Coronary artery (tissue), 2 donors: ENCODE measurements around the gene OLIG1.

Experiments used
- DNase-seq: peaks from one replicate; pipeline ENCODE4 v3.0.0-alpha.2; 2017; ENCODE audit warnings: low spot score
- H3K27ac ChIP-seq, 2 donors: fragments of 200-600 bp; sonication (generic); one replicate each; pipeline ENCODE4 v1.5.1; 2016 to 2019
- H3K4me3 ChIP-seq: fragments of 200-600 bp; sonication (generic); 2 replicates; pipeline ENCODE4 v1.5.1; 2016; ENCODE audit warnings: mild to moderate bottlenecking, moderate library complexity
- TF ChIP-seq, protein P1 (sequence below): fragments of 200-600 bp; sonication (generic); IDR thresholded peaks from one replicate; pipeline ENCODE4 v1.5.1; 2019; ENCODE audit warnings: antibody characterized with exemption

The OLIG1 gene

DNA sequence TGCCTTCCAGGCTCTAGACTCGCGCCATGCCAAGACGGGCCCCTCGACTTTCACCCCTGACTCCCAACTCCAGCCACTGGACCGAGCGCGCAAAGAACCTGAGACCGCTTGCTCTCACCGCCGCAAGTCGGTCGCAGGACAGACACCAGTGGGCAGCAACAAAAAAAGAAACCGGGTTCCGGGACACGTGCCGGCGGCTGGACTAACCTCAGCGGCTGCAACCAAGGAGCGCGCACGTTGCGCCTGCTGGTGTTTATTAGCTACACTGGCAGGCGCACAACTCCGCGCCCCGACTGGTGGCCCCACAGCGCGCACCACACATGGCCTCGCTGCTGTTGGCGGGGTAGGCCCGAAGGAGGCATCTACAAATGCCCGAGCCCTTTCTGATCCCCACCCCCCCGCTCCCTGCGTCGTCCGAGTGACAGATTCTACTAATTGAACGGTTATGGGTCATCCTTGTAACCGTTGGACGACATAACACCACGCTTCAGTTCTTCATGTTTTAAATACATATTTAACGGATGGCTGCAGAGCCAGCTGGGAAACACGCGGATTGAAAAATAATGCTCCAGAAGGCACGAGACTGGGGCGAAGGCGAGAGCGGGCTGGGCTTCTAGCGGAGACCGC lies 46.3 kb upstream of the OLIG1 start:
- DNase-seq: peak; percentile 52
- TF ChIP-seq, protein P1, sequence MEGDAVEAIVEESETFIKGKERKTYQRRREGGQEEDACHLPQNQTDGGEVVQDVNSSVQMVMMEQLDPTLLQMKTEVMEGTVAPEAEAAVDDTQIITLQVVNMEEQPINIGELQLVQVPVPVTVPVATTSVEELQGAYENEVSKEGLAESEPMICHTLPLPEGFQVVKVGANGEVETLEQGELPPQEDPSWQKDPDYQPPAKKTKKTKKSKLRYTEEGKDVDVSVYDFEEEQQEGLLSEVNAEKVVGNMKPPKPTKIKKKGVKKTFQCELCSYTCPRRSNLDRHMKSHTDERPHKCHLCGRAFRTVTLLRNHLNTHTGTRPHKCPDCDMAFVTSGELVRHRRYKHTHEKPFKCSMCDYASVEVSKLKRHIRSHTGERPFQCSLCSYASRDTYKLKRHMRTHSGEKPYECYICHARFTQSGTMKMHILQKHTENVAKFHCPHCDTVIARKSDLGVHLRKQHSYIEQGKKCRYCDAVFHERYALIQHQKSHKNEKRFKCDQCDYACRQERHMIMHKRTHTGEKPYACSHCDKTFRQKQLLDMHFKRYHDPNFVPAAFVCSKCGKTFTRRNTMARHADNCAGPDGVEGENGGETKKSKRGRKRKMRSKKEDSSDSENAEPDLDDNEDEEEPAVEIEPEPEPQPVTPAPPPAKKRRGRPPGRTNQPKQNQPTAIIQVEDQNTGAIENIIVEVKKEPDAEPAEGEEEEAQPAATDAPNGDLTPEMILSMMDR: no peak
- H3K4me3 ChIP-seq: peak overlapping the region; percentile 14
- no peak overlapping the region for H3K27ac ChIP-seq

DNA sequence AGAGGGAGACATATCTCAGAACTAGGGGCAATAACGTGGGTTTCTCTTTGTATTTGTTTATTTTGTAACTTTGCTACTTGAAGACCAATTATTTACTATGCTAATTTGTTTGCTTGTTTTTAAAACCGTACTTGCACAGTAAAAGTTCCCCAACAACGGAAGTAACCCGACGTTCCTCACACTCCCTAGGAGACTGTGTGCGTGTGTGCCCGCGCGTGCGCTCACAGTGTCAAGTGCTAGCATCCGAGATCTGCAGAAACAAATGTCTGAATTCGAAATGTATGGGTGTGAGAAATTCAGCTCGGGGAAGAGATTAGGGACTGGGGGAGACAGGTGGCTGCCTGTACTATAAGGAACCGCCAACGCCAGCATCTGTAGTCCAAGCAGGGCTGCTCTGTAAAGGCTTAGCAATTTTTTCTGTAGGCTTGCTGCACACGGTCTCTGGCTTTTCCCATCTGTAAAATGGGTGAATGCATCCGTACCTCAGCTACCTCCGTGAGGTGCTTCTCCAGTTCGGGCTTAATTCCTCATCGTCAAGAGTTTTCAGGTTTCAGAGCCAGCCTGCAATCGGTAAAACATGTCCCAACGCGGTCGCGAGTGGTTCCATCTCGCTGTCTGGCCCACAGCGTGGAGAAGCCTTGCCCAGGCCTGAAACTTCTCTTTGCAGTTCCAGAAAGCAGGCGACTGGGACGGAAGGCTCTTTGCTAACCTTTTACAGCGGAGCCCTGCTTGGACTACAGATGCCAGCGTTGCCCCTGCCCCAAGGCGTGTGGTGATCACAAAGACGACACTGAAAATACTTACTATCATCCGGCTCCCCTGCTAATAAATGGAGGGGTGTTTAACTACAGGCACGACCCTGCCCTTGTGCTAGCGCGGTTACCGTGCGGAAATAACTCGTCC lies 45.5 kb upstream of the OLIG1 start:
- TF ChIP-seq, protein P1: no peak
- no peak overlapping the region for H3K27ac ChIP-seq
- H3K4me3 ChIP-seq: peak overlapping the region; percentile 14
- DNase-seq: no peak

DNA sequence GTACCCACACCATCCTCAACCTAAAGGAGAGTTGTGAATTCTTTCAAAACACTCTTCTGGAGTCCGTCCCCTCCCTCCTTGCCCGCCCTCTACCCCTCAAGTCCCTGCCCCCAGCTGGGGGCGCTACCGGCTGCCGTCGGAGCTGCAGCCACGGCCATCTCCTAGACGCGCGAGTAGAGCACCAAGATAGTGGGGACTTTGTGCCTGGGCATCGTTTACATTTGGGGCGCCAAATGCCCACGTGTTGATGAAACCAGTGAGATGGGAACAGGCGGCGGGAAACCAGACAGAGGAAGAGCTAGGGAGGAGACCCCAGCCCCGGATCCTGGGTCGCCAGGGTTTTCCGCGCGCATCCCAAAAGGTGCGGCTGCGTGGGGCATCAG lies 44.8 kb upstream of the OLIG1 start:
- no peak overlapping the region for H3K27ac ChIP-seq
- no peak overlapping the region for H3K4me3 ChIP-seq
- TF ChIP-seq, protein P1: no peak
- DNase-seq: no peak

DNA sequence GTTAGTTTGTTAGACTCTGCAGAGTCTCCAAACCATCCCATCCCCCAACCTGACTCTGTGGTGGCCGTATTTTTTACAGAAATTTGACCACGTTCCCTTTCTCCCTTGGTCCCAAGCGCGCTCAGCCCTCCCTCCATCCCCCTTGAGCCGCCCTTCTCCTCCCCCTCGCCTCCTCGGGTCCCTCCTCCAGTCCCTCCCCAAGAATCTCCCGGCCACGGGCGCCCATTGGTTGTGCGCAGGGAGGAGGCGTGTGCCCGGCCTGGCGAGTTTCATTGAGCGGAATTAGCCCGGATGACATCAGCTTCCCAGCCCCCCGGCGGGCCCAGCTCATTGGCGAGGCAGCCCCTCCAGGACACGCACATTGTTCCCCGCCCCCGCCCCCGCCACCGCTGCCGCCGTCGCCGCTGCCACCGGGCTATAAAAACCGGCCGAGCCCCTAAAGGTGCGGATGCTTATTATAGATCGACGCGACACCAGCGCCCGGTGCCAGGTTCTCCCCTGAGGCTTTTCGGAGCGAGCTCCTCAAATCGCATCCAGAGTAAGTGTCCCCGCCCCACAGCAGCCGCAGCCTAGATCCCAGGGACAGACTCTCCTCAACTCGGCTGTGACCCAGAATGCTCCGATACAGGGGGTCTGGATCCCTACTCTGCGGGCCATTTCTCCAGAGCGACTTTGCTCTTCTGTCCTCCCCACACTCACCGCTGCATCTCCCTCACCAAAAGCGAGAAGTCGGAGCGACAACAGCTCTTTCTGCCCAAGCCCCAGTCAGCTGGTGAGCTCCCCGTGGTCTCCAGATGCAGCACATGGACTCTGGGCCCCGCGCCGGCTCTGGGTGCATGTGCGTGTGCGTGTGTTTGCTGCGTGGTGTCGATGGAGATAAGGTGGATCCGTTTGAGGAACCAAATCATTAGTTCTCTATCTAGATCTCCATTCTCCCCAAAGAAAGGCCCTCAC lies 44.2 kb upstream of the OLIG1 start, which contains the start of gene OLIG2:
TSS of gene OLIG2 (plus strand) at position 447 of the 954 bp plus-strand sequence. CDS start 928 bp downstream, outside the sequence.
- no peak for DNase-seq
- TF ChIP-seq, protein P1: no peak
- Histone ChIP-seq H3K27ac (no peak within 1 kb of the TSS), H3K4me3 (peak within 1 kb of the TSS; percentile 51)

DNA sequence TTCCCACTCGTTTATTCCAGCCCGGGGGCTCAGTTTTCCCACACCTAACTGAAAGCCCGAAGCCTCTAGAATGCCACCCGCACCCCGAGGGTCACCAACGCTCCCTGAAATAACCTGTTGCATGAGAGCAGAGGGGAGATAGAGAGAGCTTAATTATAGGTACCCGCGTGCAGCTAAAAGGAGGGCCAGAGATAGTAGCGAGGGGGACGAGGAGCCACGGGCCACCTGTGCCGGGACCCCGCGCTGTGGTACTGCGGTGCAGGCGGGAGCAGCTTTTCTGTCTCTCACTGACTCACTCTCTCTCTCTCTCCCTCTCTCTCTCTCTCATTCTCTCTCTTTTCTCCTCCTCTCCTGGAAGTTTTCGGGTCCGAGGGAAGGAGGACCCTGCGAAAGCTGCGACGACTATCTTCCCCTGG lies 43.5 kb upstream of the OLIG1 start:
- H3K4me3 ChIP-seq: peak overlapping the region; percentile 15
- DNase-seq: no peak
- TF ChIP-seq, protein P1: no peak
- no peak overlapping the region for H3K27ac ChIP-seq

DNA sequence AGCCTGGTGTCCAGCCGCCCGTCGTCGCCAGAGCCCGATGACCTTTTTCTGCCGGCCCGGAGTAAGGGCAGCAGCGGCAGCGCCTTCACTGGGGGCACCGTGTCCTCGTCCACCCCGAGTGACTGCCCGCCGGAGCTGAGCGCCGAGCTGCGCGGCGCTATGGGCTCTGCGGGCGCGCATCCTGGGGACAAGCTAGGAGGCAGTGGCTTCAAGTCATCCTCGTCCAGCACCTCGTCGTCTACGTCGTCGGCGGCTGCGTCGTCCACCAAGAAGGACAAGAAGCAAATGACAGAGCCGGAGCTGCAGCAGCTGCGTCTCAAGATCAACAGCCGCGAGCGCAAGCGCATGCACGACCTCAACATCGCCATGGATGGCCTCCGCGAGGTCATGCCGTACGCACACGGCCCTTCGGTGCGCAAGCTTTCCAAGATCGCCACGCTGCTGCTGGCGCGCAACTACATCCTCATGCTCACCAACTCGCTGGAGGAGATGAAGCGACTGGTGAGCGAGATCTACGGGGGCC lies 43.0 kb upstream of the OLIG1 start:
- Histone ChIP-seq H3K27ac (no peak overlapping the region), H3K4me3 (peak overlapping the region; percentile 15)
- TF ChIP-seq, protein P1: no peak
- no peak for DNase-seq
